Right atrium auricular region (tissue), 2 donors: ENCODE measurements around the gene PRMT5. TPM values are rescaled to one million over a fixed set of nuclear protein-coding genes. Genes with fewer than 3 reads are reported as not detected.

Experiments used
- DNase-seq: peaks from one replicate; pipeline ENCODE4 v3.0.0-alpha.2; 2019; ENCODE audit warnings: low spot score
- H3K27ac ChIP-seq, 2 donors: fragments of 200-600 bp; sonication (generic); 1 replicate in 1 of 2; 2 replicates in 1 of 2; pipeline ENCODE4 v1.5.1; 2016 to 2019
- H3K27me3 ChIP-seq, 2 donors: fragments of 200-600 bp; sonication (generic); one replicate each; pipeline versions ENCODE4 v1.5.1 to v1.6.0; 2017 to 2019
- H3K36me3 ChIP-seq: fragments of 200-600 bp; sonication (generic); one replicate; pipeline ENCODE4 v1.5.1; 2016
- H3K4me1 ChIP-seq, 2 donors: fragments of 200-600 bp; sonication (generic); one replicate each; pipeline versions ENCODE4 v1.5.1 to v1.6.0; 2017 to 2019
- H3K4me3 ChIP-seq, 2 donors: fragments of 200-600 bp; sonication (generic); 1 replicate in 1 of 2; 2 replicates in 1 of 2; pipeline ENCODE4 v1.5.1; 2017 to 2019; ENCODE audit warnings: mild to moderate bottlenecking in 1 of 2, moderate library complexity in 1 of 2
- H3K9me3 ChIP-seq, 2 donors: fragments of 200-600 bp; sonication (generic); one replicate each; pipeline ENCODE4 v1.5.1; 2019
- total RNA-seq, 2 donors: library from RNA; depleted of rRNA; stranded (reverse); fragments of >200 nt; gene quantifications; one replicate each; pipeline ENCODE4 v1.1.0, GENCODE V29; 2016
- TF ChIP-seq, protein P1 (sequence below), 2 donors: fragments of 200-600 bp; sonication (generic); IDR thresholded peaks; one replicate each; pipeline ENCODE4 v1.5.1; 2019; ENCODE audit warnings: antibody characterized with exemption in 2 of 2

Gene PRMT5
- total RNA-seq, result 10 to 100 TPM; 23.3 to 55.1 TPM

DNA sequence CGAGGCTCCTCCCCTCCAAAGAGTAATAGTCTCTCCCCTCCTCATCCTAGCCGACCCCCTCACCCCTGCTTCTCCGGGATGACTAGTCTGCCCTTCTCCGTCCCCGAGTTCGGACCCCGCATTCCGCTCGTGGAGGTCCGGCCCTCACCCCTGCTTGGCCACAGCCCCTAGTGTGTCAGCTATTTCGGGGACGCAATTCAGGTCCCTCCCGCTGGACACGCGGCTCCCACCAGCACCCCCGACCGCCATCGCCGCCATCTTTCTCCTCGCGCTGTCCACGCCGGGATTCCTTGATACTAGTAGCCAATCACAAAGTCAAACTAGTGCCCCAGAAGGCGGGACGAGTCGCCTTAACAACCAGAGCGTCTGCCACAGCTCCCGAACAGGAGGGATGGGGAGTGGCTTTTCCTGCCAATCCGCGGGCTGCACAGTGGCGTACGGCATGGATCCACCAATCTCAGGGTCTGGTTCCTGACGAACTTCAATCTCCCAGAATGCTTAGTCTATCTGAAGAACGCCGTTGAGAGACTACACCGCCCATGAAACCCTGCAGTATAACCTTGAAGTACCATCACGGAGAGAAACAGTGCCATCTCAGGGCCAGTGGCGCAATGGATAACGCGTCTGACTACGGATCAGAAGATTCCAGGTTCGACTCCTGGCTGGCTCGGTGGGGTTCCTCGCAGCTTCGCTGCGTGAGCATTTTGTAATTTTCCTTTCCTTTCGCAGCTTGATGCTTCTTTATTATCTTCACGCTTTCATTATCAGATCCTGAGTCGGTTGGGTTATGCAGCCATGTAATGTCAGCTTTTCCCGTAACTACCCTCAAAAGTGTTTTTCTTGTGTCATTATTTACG is at the start of gene PRMT5:
Gene PRMT5 (minus strand): TSS at position 273 of the 857 bp plus-strand sequence. CDS start 15 bp downstream, at position 258.
- Histone ChIP-seq H3K36me3 (peaks cover 23% of the 10 kb centered on the region), H3K9me3 (no peaks in the 10 kb centered on the region), H3K4me1 (peaks cover 0 to 20% of the 10 kb centered on the region in 2 donors), H3K27ac (peak within 1 kb of the TSS; percentile 85 to 93), H3K4me3 (peak within 1 kb of the TSS; percentile 71 to 99), H3K27me3 (no peaks in the 10 kb centered on the region)
- DNase-seq, result peak; percentile 100
- TF ChIP-seq, protein P1, sequence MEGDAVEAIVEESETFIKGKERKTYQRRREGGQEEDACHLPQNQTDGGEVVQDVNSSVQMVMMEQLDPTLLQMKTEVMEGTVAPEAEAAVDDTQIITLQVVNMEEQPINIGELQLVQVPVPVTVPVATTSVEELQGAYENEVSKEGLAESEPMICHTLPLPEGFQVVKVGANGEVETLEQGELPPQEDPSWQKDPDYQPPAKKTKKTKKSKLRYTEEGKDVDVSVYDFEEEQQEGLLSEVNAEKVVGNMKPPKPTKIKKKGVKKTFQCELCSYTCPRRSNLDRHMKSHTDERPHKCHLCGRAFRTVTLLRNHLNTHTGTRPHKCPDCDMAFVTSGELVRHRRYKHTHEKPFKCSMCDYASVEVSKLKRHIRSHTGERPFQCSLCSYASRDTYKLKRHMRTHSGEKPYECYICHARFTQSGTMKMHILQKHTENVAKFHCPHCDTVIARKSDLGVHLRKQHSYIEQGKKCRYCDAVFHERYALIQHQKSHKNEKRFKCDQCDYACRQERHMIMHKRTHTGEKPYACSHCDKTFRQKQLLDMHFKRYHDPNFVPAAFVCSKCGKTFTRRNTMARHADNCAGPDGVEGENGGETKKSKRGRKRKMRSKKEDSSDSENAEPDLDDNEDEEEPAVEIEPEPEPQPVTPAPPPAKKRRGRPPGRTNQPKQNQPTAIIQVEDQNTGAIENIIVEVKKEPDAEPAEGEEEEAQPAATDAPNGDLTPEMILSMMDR (IDR thresholded peaks at IDR 0.05), result no peak

DNA sequence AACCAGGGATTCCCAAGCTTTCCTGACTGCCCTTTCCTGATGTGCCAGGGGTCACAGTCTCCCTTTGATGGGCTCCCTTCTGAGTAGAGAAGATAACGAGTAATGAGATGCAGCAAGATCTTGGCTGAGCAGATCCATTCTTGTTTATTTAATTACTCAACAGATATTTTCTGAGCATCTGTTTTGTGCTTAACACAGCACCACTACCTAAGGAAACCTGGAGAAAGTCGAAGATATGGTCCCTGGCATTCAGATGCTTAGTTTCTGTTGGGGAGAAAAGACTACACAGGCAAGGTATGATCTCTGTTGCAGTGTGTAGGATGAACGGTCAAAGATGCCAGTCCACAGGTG is 49.3 kb upstream of the PRMT5 start:
- no peaks in the 10 kb centered on the region for H3K36me3 ChIP-seq
- no peak overlapping the region for H3K4me3 ChIP-seq
- DNase-seq, result no peak
- H3K27ac ChIP-seq, result peak overlapping the region; percentile 47 to 75
- H3K27me3 ChIP-seq, result no peaks in the 10 kb centered on the region
- H3K4me1 ChIP-seq, result peaks cover 0 to 72% of the 10 kb centered on the region in 2 donors
- TF ChIP-seq, protein P1 (IDR thresholded peaks at IDR 0.05), result no peak
- H3K9me3 ChIP-seq, result no peaks in the 10 kb centered on the region

DNA sequence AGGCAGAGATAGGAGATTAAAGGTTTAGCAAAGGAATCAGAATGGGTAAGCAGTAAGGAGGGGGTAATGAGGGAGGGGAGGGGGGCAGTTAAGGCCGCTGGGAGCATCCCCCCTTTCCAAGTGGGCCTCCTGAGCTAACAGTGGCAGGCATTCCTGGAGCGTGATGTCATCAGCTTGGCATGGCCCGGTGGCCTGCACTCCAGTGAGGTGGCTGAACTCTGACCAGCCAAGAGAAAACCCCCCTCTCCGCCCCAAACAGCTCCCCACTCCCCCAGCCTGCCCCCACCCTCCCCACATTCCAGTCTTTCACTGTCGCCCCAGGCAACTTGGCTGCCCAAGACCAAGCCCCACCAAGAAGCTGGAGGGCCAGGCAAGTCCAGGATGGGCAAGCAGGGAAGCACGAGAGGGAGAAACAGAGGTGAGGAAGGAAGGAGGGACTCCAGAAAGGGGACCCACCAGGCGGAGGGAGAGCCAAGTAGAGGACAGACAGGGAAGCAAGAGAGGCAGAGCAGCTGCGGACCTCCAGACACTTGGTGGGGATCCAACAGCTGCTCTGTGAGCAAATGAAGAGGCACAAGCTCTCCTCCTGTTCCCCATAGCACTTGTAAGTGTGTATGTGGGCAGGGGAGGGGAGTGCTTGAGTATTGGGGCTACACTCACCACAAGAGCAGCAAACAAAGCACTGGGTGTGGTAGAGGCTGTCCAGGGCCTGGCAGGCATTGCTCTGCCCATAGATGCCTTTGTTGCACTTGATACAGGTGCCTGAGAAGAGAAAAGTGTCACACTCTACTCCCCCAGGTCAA is 48.7 kb upstream of the PRMT5 start:
- H3K36me3 ChIP-seq, result peaks cover 5% of the 10 kb centered on the region
- no peaks in the 10 kb centered on the region for H3K27me3 ChIP-seq
- peak overlapping the region; percentile 47 to 75 for H3K27ac ChIP-seq
- H3K9me3 ChIP-seq, result no peaks in the 10 kb centered on the region
- TF ChIP-seq, protein P1 (IDR thresholded peaks at IDR 0.05), result no peak
- no peak overlapping the region for H3K4me3 ChIP-seq
- peaks cover 0 to 66% of the 10 kb centered on the region in 2 donors for H3K4me1 ChIP-seq
- DNase-seq, result no peak

DNA sequence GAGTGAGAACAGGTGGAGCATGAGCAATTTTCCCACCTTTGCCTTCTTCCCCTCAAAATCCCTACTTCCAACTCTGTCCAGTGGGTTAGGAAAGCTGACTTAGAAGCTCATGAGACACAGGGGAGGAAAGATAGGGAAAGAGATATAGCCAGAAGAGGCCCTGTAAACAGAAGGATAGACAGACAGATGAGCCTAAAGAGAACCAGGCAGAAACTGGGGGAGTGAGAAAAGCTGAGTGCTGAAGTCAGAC is 48.2 kb upstream of the PRMT5 start:
- Histone ChIP-seq H3K27me3 (no peaks in the 10 kb centered on the region), H3K27ac (peak overlapping the region; percentile 47 to 75), H3K4me3 (no peak overlapping the region), H3K4me1 (peaks cover 0 to 66% of the 10 kb centered on the region in 2 donors), H3K9me3 (no peaks in the 10 kb centered on the region), H3K36me3 (peaks cover 6% of the 10 kb centered on the region)
- TF ChIP-seq, protein P1 (IDR thresholded peaks at IDR 0.05), result no peak
- no peak for DNase-seq

DNA sequence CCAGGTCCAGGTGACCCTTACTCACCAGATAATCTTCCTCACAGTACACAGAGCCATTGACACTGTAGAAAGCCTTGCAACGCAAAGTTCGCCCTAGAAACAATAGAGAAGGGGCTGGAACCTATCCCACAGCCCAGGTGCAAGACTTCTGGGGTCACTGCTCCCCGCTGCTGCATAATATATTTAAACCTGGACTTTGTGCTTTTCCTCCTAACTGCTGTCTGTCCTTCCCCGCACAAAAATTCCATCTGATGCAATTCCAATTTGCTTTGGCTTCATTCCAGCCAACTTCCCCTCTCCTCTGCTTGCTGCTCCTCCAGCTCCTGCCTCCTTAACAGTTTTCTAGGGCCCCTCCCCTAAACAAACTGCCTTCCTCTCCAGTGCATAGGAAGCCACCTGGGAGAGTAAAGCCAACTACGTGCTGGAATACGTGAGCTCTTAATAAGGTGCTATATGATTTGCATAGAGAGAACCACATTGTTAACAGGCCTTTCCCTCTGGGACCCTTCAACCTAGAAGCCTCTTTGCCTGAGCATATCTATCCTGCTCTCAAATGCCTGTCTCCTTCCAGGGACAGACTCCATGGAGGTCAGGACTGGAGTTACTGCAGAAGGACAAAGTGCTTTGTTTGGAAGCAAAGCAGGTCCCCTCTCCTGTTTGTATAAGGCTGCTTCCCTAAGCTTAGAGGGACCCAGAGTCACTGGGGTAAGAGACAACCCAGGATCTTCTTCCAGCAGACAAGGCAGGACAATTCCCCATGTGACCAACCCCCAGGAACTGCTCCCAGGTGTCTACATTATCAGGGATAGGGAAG is 47.7 kb upstream of the PRMT5 start:
- Histone ChIP-seq H3K4me1 (peaks cover 0 to 62% of the 10 kb centered on the region in 2 donors), H3K27ac (peak overlapping the region; percentile 47 to 75), H3K4me3 (no peak overlapping the region), H3K36me3 (peaks cover 6% of the 10 kb centered on the region), H3K9me3 (no peaks in the 10 kb centered on the region), H3K27me3 (no peaks in the 10 kb centered on the region)
- DNase-seq, result no peak
- TF ChIP-seq, protein P1 (IDR thresholded peaks at IDR 0.05), result no peak
